Measurements from ENCODE around the gene LRPAP1. TPM values are rescaled to one million over a fixed set of nuclear protein-coding genes. Genes with fewer than 3 reads are reported as not detected.

Gene LRPAP1
- total RNA-seq, 1 experiment from 2014 or later: 90.8 TPM

GRCh38 chr4:3491681-3492405 is 40.4 kb downstream of the LRPAP1 start (continued):
- TF ChIP-seq NFYB (CRISPR knock-in tag; conservative IDR thresholded peaks at IDR 0.05; ENCODE audit: low read depth) (no peak), CTCF (IDR thresholded peaks at IDR 0.05) (no peak), ELF4 (CRISPR knock-in tag; IDR thresholded peaks at IDR 0.05; ENCODE audit: low read depth) (no peak), PRRX2 (CRISPR knock-in tag; IDR thresholded peaks at IDR 0.05) (no peak), ZNF416 (CRISPR knock-in tag; IDR thresholded peaks at IDR 0.05) (no peak), RELA (CRISPR knock-in tag; IDR thresholded peaks at IDR 0.05; ENCODE audit: borderline replicate concordance) (no peak), ATF2 (CRISPR knock-in tag; IDR thresholded peaks at IDR 0.05; ENCODE audit: borderline replicate concordance, low read depth) (no peak)
- TF ChIP-seq, protein P1, sequence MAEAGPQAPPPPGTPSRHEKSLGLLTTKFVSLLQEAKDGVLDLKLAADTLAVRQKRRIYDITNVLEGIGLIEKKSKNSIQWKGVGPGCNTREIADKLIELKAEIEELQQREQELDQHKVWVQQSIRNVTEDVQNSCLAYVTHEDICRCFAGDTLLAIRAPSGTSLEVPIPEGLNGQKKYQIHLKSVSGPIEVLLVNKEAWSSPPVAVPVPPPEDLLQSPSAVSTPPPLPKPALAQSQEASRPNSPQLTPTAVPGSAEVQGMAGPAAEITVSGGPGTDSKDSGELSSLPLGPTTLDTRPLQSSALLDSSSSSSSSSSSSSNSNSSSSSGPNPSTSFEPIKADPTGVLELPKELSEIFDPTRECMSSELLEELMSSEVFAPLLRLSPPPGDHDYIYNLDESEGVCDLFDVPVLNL (CRISPR knock-in tag; IDR thresholded peaks at IDR 0.05; ENCODE audit: borderline replicate concordance, low read depth): no peak
- TF ChIP-seq, protein P2, sequence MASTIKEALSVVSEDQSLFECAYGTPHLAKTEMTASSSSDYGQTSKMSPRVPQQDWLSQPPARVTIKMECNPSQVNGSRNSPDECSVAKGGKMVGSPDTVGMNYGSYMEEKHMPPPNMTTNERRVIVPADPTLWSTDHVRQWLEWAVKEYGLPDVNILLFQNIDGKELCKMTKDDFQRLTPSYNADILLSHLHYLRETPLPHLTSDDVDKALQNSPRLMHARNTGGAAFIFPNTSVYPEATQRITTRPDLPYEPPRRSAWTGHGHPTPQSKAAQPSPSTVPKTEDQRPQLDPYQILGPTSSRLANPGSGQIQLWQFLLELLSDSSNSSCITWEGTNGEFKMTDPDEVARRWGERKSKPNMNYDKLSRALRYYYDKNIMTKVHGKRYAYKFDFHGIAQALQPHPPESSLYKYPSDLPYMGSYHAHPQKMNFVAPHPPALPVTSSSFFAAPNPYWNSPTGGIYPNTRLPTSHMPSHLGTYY (CRISPR knock-in tag; IDR thresholded peaks at IDR 0.05): no peak
- TF ChIP-seq, protein P3, sequence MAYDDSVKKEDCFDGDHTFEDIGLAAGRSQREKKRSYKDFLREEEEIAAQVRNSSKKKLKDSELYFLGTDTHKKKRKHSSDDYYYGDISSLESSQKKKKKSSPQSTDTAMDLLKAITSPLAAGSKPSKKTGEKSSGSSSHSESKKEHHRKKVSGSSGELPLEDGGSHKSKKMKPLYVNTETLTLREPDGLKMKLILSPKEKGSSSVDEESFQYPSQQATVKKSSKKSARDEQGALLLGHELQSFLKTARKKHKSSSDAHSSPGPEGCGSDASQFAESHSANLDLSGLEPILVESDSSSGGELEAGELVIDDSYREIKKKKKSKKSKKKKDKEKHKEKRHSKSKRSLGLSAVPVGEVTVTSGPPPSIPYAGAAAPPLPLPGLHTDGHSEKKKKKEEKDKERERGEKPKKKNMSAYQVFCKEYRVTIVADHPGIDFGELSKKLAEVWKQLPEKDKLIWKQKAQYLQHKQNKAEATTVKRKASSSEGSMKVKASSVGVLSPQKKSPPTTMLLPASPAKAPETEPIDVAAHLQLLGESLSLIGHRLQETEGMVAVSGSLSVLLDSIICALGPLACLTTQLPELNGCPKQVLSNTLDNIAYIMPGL (CRISPR knock-in tag; IDR thresholded peaks at IDR 0.05): no peak

DNA sequence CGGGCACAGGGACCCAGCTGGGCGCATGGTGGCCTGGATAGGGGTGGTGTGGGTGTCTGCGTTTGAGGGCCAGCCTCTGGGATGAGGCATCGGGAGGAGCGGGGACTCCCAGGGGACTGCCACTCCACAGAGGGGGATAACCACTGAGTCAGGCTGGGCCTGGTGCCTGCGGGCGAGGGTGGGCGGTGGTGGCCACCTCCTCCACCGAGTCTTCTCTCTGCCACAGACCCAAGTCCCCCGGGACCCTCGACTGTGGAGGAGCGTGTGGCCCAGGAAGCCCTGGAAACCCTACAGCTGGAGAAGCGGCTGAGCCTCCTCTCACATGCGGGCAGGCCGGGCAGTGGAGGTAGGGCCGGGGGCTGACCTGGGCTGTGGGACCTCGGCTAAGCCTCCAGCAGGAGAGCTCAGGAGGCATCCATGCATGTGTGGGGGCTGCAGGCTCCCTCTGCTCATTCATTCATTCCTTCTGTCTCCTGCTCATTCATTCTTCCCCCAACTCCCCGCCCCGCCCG is 42.7 kb downstream of the LRPAP1 start:
- Mint-ChIP-seq H3K4me3 (no peak overlapping the region), H3K27me3 (ENCODE audit: low read depth) (peaks cover 90% of the 10 kb centered on the region), H3K4me1 (peaks cover 7% of the 10 kb centered on the region), H3K27ac (no peak overlapping the region), H3K9me3 (no peaks in the 10 kb centered on the region), H3K36me3 (no peaks in the 10 kb centered on the region)
- DNase-seq (ENCODE audit: low spot score) (peak; percentile 44), ATAC-seq (peak; percentile 29)
- TF ChIP-seq ZNF416 (CRISPR knock-in tag; IDR thresholded peaks at IDR 0.05): no peak
- peak; percentile 23; the same call in 1 of the 2 replicates for TF ChIP-seq ZNF512 (CRISPR knock-in tag; IDR thresholded peaks at IDR 0.05; ENCODE audit: borderline replicate concordance)
- no peak for TF ChIP-seq NFYB (CRISPR knock-in tag; conservative IDR thresholded peaks at IDR 0.05; ENCODE audit: low read depth)
- ChIA-PET POLR2A (no interaction called here), CTCF (interaction anchor here (0.6 to 1.1 kb wide), 4 partner anchors 8 to 391 kb away, joined by 3 to 16 read pairs (median 4); no protein-coding TSS in a partner anchor)

DNA sequence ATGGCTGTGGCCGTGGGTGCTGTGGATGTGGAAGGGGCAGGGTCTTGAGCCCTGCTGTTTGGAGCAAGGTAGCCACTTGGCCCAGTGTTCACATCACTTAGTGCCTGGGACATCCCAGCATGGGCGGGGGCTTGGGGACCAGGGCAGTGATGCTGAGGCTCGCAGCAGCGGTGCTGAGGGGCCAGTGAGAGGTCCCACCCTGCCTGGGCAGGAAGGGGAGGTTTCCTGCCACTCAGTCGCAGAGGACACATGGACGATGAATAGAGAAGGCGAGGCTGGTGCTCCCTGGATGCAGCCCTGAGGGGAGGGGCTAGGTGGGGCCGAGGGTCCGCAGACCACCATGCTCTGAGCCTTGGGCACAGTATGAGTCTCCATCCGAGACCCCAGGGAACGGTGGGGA is 43.4 kb downstream of the LRPAP1 start:
- DNase-seq (ENCODE audit: low spot score) (no peak), ATAC-seq (no peak)
- Mint-ChIP-seq H3K36me3 (no peaks in the 10 kb centered on the region), H3K27me3 (ENCODE audit: low read depth) (peaks cover 88% of the 10 kb centered on the region), H3K27ac (no peak overlapping the region), H3K4me3 (no peak overlapping the region), H3K9me3 (no peaks in the 10 kb centered on the region), H3K4me1 (peaks cover 7% of the 10 kb centered on the region)
- ChIA-PET POLR2A (no interaction called here), CTCF (interaction anchor here (1.1 kb wide), 1 partner anchor 8 kb away, joined by 16 read pairs; no protein-coding TSS in a partner anchor)
- TF ChIP-seq, protein P4, sequence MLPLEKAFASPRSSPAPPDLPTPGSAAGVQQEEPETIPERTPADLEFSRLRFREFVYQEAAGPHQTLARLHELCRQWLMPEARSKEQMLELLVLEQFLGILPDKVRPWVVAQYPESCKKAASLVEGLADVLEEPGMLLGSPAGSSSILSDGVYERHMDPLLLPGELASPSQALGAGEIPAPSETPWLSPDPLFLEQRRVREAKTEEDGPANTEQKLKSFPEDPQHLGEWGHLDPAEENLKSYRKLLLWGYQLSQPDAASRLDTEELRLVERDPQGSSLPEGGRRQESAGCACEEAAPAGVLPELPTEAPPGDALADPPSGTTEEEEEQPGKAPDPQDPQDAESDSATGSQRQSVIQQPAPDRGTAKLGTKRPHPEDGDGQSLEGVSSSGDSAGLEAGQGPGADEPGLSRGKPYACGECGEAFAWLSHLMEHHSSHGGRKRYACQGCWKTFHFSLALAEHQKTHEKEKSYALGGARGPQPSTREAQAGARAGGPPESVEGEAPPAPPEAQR (CRISPR knock-in tag; IDR thresholded peaks at IDR 0.05): no peak
- TF ChIP-seq E2F1 (CRISPR knock-in tag; IDR thresholded peaks at IDR 0.05): no peak
- TF ChIP-seq JAZF1 (CRISPR knock-in tag; IDR thresholded peaks at IDR 0.05): no peak
- TF ChIP-seq ETV6 (CRISPR knock-in tag; IDR thresholded peaks at IDR 0.05): no peak
- TF ChIP-seq SP1 (CRISPR knock-in tag; conservative IDR thresholded peaks at IDR 0.05): no peak
- no peak for TF ChIP-seq SMAD3 (CRISPR knock-in tag; IDR thresholded peaks at IDR 0.05; ENCODE audit: borderline replicate concordance)
- TF ChIP-seq, protein P3 (CRISPR knock-in tag; IDR thresholded peaks at IDR 0.05): no peak
